ENCODE data around the gene ARID4B.

Gene ARID4B

DNA sequence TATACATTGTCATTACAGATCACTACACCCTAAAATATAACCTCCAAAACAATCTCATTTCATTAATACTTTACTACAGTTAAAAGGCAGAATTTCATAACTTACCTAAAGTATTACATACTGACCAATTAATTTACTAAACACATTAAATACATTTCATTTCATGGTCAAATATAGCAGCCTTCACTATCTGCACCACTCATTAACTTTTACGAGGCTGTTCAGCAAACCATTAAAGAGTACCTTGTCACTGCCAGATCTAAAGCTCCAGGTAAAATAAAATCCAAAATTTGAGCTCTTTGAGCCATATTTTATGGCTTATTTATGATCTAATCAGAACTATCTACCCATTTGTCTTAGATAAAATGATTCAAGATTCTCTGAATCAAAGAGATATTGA, 100.6 kb downstream of the ARID4B start:
- Histone ChIP-seq H3K79me2 (ENCODE audit: control insufficient read depth, insufficient read depth, low read length, poor library complexity) (no peaks in the 10 kb centered on the region), H3K27ac (ENCODE audit: low read depth, low read length) (no peak overlapping the region), H3K27me3 (ENCODE audit: insufficient read depth, low read length) (no peaks in the 10 kb centered on the region), H3K14ac (ENCODE audit: low read length) (no peak overlapping the region), H3K4me3 (ENCODE audit: low read depth, low read length) (no peak overlapping the region), H3K79me1 (ENCODE audit: low read length) (no peaks in the 10 kb centered on the region), H2BK5ac (ENCODE audit: low read depth, low read length, poor library complexity) (no peak overlapping the region), H3K4me1 (ENCODE audit: control insufficient read depth in 1 of 2, insufficient read depth in 2 of 2, low read length in 2 of 2) (no peaks in the 10 kb centered on the region), H4K91ac (ENCODE audit: low read depth, low read length) (no peak overlapping the region), H2BK12ac (ENCODE audit: low read length) (no peak overlapping the region), H4K12ac (ENCODE audit: low read depth, low read length) (no peak overlapping the region), H3K23ac (ENCODE audit: low read length) (no peak overlapping the region), H2BK120ac (ENCODE audit: insufficient read depth, low read length, poor library complexity) (no peak overlapping the region), H2AK5ac (ENCODE audit: low read length) (no peak overlapping the region), H4K8ac (ENCODE audit: low read depth, low read length) (no peak overlapping the region), H3K18ac (ENCODE audit: low read length) (no peak overlapping the region), H3K4me2 (ENCODE audit: low read length) (no peak overlapping the region), H3K9ac (ENCODE audit: low read length) (no peak overlapping the region), H3K36me3 (ENCODE audit: control insufficient read depth in 1 of 2, insufficient read depth in 2 of 2, low read length in 2 of 2) (peaks cover 24 to 26% of the 10 kb centered on the region in 2 experiments), H2AFZ (ENCODE audit: insufficient read depth, low read length, poor library complexity) (no peak overlapping the region), H3K9me3 (ENCODE audit: insufficient read depth, low read depth, low read length) (no peaks in the 10 kb centered on the region), H3K4ac (ENCODE audit: low read depth, low read length) (no peak overlapping the region)
- no peak for DNase-seq
- no CpG with 5 or more reads among the region's 1 CpG for WGBS (ENCODE audit: extremely low coverage, insufficient coverage, insufficient read length)

- H2BK12ac ChIP-seq (ENCODE audit: low read length): no peak overlapping the region
- H3K36me3 ChIP-seq (ENCODE audit: control insufficient read depth in 1 of 2, insufficient read depth in 2 of 2, low read length in 2 of 2): peaks cover 25 to 26% of the 10 kb centered on the region in 2 experiments
- no peaks in the 10 kb centered on the region for H3K79me2 ChIP-seq (ENCODE audit: control insufficient read depth, insufficient read depth, low read length, poor library complexity)
- H3K9ac ChIP-seq (ENCODE audit: low read length): no peak overlapping the region
- H2BK5ac ChIP-seq (ENCODE audit: low read depth, low read length, poor library complexity): no peak overlapping the region
- no CpG with 5 or more reads among the region's 1 CpG for WGBS (ENCODE audit: extremely low coverage, insufficient coverage, insufficient read length)
- no peak overlapping the region for H3K4ac ChIP-seq (ENCODE audit: low read depth, low read length)
- no peak overlapping the region for H2AFZ ChIP-seq (ENCODE audit: insufficient read depth, low read length, poor library complexity)
- H3K18ac ChIP-seq (ENCODE audit: low read length): no peak overlapping the region
- H3K9me3 ChIP-seq (ENCODE audit: insufficient read depth, low read depth, low read length): no peaks in the 10 kb centered on the region
- no peak overlapping the region for H3K27ac ChIP-seq (ENCODE audit: low read depth, low read length)
- no peak overlapping the region for H4K8ac ChIP-seq (ENCODE audit: low read depth, low read length)
- H3K4me3 ChIP-seq (ENCODE audit: low read depth, low read length): no peak overlapping the region
- H3K14ac ChIP-seq (ENCODE audit: low read length): no peak overlapping the region
- no peaks in the 10 kb centered on the region for H3K79me1 ChIP-seq (ENCODE audit: low read length)
- H3K27me3 ChIP-seq (ENCODE audit: insufficient read depth, low read length): no peaks in the 10 kb centered on the region
- H3K4me1 ChIP-seq (ENCODE audit: control insufficient read depth in 1 of 2, insufficient read depth in 2 of 2, low read length in 2 of 2): no peaks in the 10 kb centered on the region
- H3K23ac ChIP-seq (ENCODE audit: low read length): no peak overlapping the region
- H4K12ac ChIP-seq (ENCODE audit: low read depth, low read length): no peak overlapping the region
- H4K91ac ChIP-seq (ENCODE audit: low read depth, low read length): no peak overlapping the region
- no peak overlapping the region for H3K4me2 ChIP-seq (ENCODE audit: low read length)
- H2AK5ac ChIP-seq (ENCODE audit: low read length): no peak overlapping the region
- no peak overlapping the region for H2BK120ac ChIP-seq (ENCODE audit: insufficient read depth, low read length, poor library complexity)
- DNase-seq: no peak
Observed at GRCh38 chr1:235226933-235227332, 101.0 kb downstream of the ARID4B start.

GRCh38 chr1:235225299-235225698, 102.7 kb downstream of the ARID4B start:
- no peak overlapping the region for H2BK12ac ChIP-seq (ENCODE audit: low read length)
- no peak overlapping the region for H2BK5ac ChIP-seq (ENCODE audit: low read depth, low read length, poor library complexity)
- no peak for DNase-seq
- H2BK120ac ChIP-seq (ENCODE audit: insufficient read depth, low read length, poor library complexity): no peak overlapping the region
- H3K4me1 ChIP-seq (ENCODE audit: control insufficient read depth in 1 of 2, insufficient read depth in 2 of 2, low read length in 2 of 2): no peaks in the 10 kb centered on the region
- no peak overlapping the region for H3K27ac ChIP-seq (ENCODE audit: low read depth, low read length)
- no peak overlapping the region for H2AK5ac ChIP-seq (ENCODE audit: low read length)
- H3K4me2 ChIP-seq (ENCODE audit: low read length): no peak overlapping the region
- no peak overlapping the region for H2AFZ ChIP-seq (ENCODE audit: insufficient read depth, low read length, poor library complexity)
- H3K4ac ChIP-seq (ENCODE audit: low read depth, low read length): no peak overlapping the region
- no peak overlapping the region for H4K12ac ChIP-seq (ENCODE audit: low read depth, low read length)
- peaks cover 25 to 26% of the 10 kb centered on the region in 2 experiments for H3K36me3 ChIP-seq (ENCODE audit: control insufficient read depth in 1 of 2, insufficient read depth in 2 of 2, low read length in 2 of 2)
- H3K18ac ChIP-seq (ENCODE audit: low read length): no peak overlapping the region
- no peaks in the 10 kb centered on the region for H3K27me3 ChIP-seq (ENCODE audit: insufficient read depth, low read length)
- H3K9me3 ChIP-seq (ENCODE audit: insufficient read depth, low read depth, low read length): no peaks in the 10 kb centered on the region
- no peak overlapping the region for H4K91ac ChIP-seq (ENCODE audit: low read depth, low read length)
- no peak overlapping the region for H3K9ac ChIP-seq (ENCODE audit: low read length)
- no peaks in the 10 kb centered on the region for H3K79me2 ChIP-seq (ENCODE audit: control insufficient read depth, insufficient read depth, low read length, poor library complexity)
- no peak overlapping the region for H3K14ac ChIP-seq (ENCODE audit: low read length)
- H3K23ac ChIP-seq (ENCODE audit: low read length): no peak overlapping the region
- no peak overlapping the region for H4K8ac ChIP-seq (ENCODE audit: low read depth, low read length)
- H3K79me1 ChIP-seq (ENCODE audit: low read length): no peaks in the 10 kb centered on the region
- H3K4me3 ChIP-seq (ENCODE audit: low read depth, low read length): no peak overlapping the region

GRCh38 chr1:235221653-235222375, 106.2 kb downstream of the ARID4B start:
- H3K4me3 ChIP-seq (ENCODE audit: low read depth, low read length): no peak overlapping the region
- no peaks in the 10 kb centered on the region for H3K79me2 ChIP-seq (ENCODE audit: control insufficient read depth, insufficient read depth, low read length, poor library complexity)
- no peak for DNase-seq
- no peak overlapping the region for H2AK5ac ChIP-seq (ENCODE audit: low read length)
- H3K9ac ChIP-seq (ENCODE audit: low read length): no peak overlapping the region
- no peak overlapping the region for H2BK5ac ChIP-seq (ENCODE audit: low read depth, low read length, poor library complexity)
- H2BK12ac ChIP-seq (ENCODE audit: low read length): no peak overlapping the region
- no peaks in the 10 kb centered on the region for H3K9me3 ChIP-seq (ENCODE audit: insufficient read depth, low read depth, low read length)
- no peak overlapping the region for H3K14ac ChIP-seq (ENCODE audit: low read length)
- H3K4me2 ChIP-seq (ENCODE audit: low read length): no peak overlapping the region
- no peak overlapping the region for H3K4ac ChIP-seq (ENCODE audit: low read depth, low read length)
- no peak overlapping the region for H3K23ac ChIP-seq (ENCODE audit: low read length)
- no peak overlapping the region for H2AFZ ChIP-seq (ENCODE audit: insufficient read depth, low read length, poor library complexity)
- no peak overlapping the region for H4K12ac ChIP-seq (ENCODE audit: low read depth, low read length)
- no peaks in the 10 kb centered on the region for H3K79me1 ChIP-seq (ENCODE audit: low read length)
- no peak overlapping the region for H4K8ac ChIP-seq (ENCODE audit: low read depth, low read length)
- H3K18ac ChIP-seq (ENCODE audit: low read length): no peak overlapping the region
- peaks cover 15% of the 10 kb centered on the region in 2 experiments for H3K36me3 ChIP-seq (ENCODE audit: control insufficient read depth in 1 of 2, insufficient read depth in 2 of 2, low read length in 2 of 2)
- no peak overlapping the region for H4K91ac ChIP-seq (ENCODE audit: low read depth, low read length)
- no peaks in the 10 kb centered on the region for H3K27me3 ChIP-seq (ENCODE audit: insufficient read depth, low read length)
- WGBS (ENCODE audit: extremely low coverage, insufficient coverage, insufficient read length): no CpG with 5 or more reads among the region's 3 CpGs
- H3K4me1 ChIP-seq (ENCODE audit: control insufficient read depth in 1 of 2, insufficient read depth in 2 of 2, low read length in 2 of 2): no peaks in the 10 kb centered on the region
- H2BK120ac ChIP-seq (ENCODE audit: insufficient read depth, low read length, poor library complexity): no peak overlapping the region
- H3K27ac ChIP-seq (ENCODE audit: low read depth, low read length): no peak overlapping the region

Data from trophoblast cell (in vitro differentiated cells and primary cell).